ENCODE results near the gene SLC4A1AP. TPM values are rescaled to one million over a fixed set of nuclear protein-coding genes. Genes with fewer than 3 reads are reported as not detected.

Gene SLC4A1AP
- total RNA-seq, 1 experiment from 2014 or later = 29.1 TPM

- Histone ChIP-seq H3F3A (ENCODE audit: low read length, unreplicated experiment) (no peaks in the 10 kb centered on the region), H2AFZ (ENCODE audit: low read length) (no peak overlapping the region), H3K79me2 (ENCODE audit: low read length) (no peaks in the 10 kb centered on the region), H3K27ac (ENCODE audit: low read length) (no peak overlapping the region), H3K4me1 (ENCODE audit: insufficient read depth, low read length) (no peaks in the 10 kb centered on the region), H3K9me3 (ENCODE audit: low read length) (no peaks in the 10 kb centered on the region), H3K4me2 (ENCODE audit: low read length) (no peak overlapping the region), H3K27me3 (ENCODE audit: low read length) (no peaks in the 10 kb centered on the region), H4K20me1 (ENCODE audit: low read length) (no peaks in the 10 kb centered on the region), H3K9ac (ENCODE audit: low read length) (no peak overlapping the region), H3K9me2 (replicated peaks; ENCODE audit: low read length) (no peaks in the 10 kb centered on the region), H3K36me3 (ENCODE audit: low read depth, low read length) (no peaks in the 10 kb centered on the region), H3K4me3 (ENCODE audit: low read length) (no peak overlapping the region)
- POLR2A ChIA-PET (ENCODE audit: unreplicated experiment) = no interaction called here
- ATAC-seq (no peak), DNase-seq (no peak)
- intact Hi-C loops (cut with micrococcal nuclease) = no loop called here
- CTCF ChIA-PET = no interaction called here
- BruUV-seq (replicated peaks) = no TSS peak
- TF ChIP-seq EZH2phosphoT487 (IDR thresholded peaks at IDR 0.05; ENCODE audit: borderline replicate concordance, low read length) = no peak
- no peak for TF ChIP-seq CTCF (conservative IDR thresholded peaks at IDR 0.05; ENCODE audit: low read depth, low read length)
- no peak for TF ChIP-seq EZH2 (IDR thresholded peaks at IDR 0.05; ENCODE audit: low read length, unreplicated experiment)
These were observed 67.4 kb downstream of the SLC4A1AP start for GRCh38 chr2:27730980-27731691.

GRCh38 chr2:27734305-27734704 is 70.6 kb downstream of the SLC4A1AP start:
- Histone ChIP-seq H3K4me3 (ENCODE audit: low read length) (no peak overlapping the region), H3K27ac (ENCODE audit: low read length) (no peak overlapping the region), H3K9me3 (ENCODE audit: low read length) (no peaks in the 10 kb centered on the region), H2AFZ (ENCODE audit: low read length) (no peak overlapping the region), H3K9ac (ENCODE audit: low read length) (no peak overlapping the region), H3K9me2 (replicated peaks; ENCODE audit: low read length) (no peaks in the 10 kb centered on the region), H4K20me1 (ENCODE audit: low read length) (no peaks in the 10 kb centered on the region), H3K4me2 (ENCODE audit: low read length) (no peak overlapping the region), H3K27me3 (ENCODE audit: low read length) (no peaks in the 10 kb centered on the region), H3K36me3 (ENCODE audit: low read depth, low read length) (no peaks in the 10 kb centered on the region), H3K79me2 (ENCODE audit: low read length) (no peaks in the 10 kb centered on the region), H3K4me1 (ENCODE audit: insufficient read depth, low read length) (peaks cover 6% of the 10 kb centered on the region; the same call in 1 of the 2 replicates), H3F3A (ENCODE audit: low read length, unreplicated experiment) (no peaks in the 10 kb centered on the region)
- ChIA-PET CTCF (no interaction called here), POLR2A (ENCODE audit: unreplicated experiment) (no interaction called here)
- ATAC-seq (no peak), DNase-seq (no peak)
- intact Hi-C loops (cut with micrococcal nuclease) = no loop called here
- TF ChIP-seq EZH2 (IDR thresholded peaks at IDR 0.05; ENCODE audit: low read length, unreplicated experiment) (no peak), CTCF (conservative IDR thresholded peaks at IDR 0.05; ENCODE audit: low read depth, low read length) (no peak), EZH2phosphoT487 (IDR thresholded peaks at IDR 0.05; ENCODE audit: borderline replicate concordance, low read length) (no peak)
- BruUV-seq (replicated peaks) = no TSS peak

- Histone ChIP-seq H3K4me1 (ENCODE audit: insufficient read depth, low read length) (peaks cover 6% of the 10 kb centered on the region; the same call in 1 of the 2 replicates), H3K27ac (ENCODE audit: low read length) (no peak overlapping the region), H2AFZ (ENCODE audit: low read length) (no peak overlapping the region), H3K4me3 (ENCODE audit: low read length) (no peak overlapping the region), H3K36me3 (ENCODE audit: low read depth, low read length) (no peaks in the 10 kb centered on the region), H3K9ac (ENCODE audit: low read length) (no peak overlapping the region), H3K9me3 (ENCODE audit: low read length) (no peaks in the 10 kb centered on the region), H3K4me2 (ENCODE audit: low read length) (no peak overlapping the region), H4K20me1 (ENCODE audit: low read length) (no peaks in the 10 kb centered on the region), H3K79me2 (ENCODE audit: low read length) (no peaks in the 10 kb centered on the region), H3K27me3 (ENCODE audit: low read length) (no peaks in the 10 kb centered on the region), H3F3A (ENCODE audit: low read length, unreplicated experiment) (no peaks in the 10 kb centered on the region), H3K9me2 (replicated peaks; ENCODE audit: low read length) (no peaks in the 10 kb centered on the region)
- ChIA-PET CTCF (no interaction called here), POLR2A (ENCODE audit: unreplicated experiment) (no interaction called here)
- DNase-seq (no peak), ATAC-seq (no peak)
- intact Hi-C loops (cut with micrococcal nuclease) = no loop called here
- TF ChIP-seq EZH2phosphoT487 (IDR thresholded peaks at IDR 0.05; ENCODE audit: borderline replicate concordance, low read length) (no peak), CTCF (conservative IDR thresholded peaks at IDR 0.05; ENCODE audit: low read depth, low read length) (no peak), EZH2 (IDR thresholded peaks at IDR 0.05; ENCODE audit: low read length, unreplicated experiment) (no peak)
- no TSS peak for BruUV-seq (replicated peaks)
These were observed 71.7 kb downstream of the SLC4A1AP start for GRCh38 chr2:27735263-27735904.
